Measurements from ENCODE around the gene WNT9B. TPM values are rescaled to one million over a fixed set of nuclear protein-coding genes. Genes with fewer than 3 reads are reported as not detected.

WNT9B gene
- total and polyA plus RNA-seq, 2 of the 13 experiments (the other 11 are each of a cell fraction or from before 2014, with no cell fraction given), result not detected

DNA sequence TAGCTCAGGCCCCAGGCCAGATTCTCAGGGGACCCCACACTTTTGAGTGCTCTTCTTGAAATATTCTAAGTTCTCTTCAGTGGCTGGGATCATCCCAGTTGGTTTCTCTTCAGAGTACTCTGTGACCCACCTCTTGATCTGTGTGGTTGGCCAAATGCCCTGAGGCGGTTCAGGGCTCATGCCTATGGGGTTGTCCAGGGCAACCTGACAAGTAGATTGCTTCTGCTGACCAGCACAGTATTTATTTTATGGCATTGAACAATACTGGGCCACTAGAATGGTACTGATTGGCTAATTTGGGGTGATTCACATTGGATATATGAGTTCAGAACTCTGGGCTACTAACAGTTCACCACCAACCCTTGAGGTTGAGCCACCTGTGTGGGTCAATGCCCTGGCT lies 64.2 kb downstream of the WNT9B start (continued):
- TF ChIP-seq NPAS2 (CRISPR knock-in tag; IDR thresholded peaks at IDR 0.05; ENCODE audit: borderline replicate concordance), result no peak
- TF ChIP-seq KLF16 (CRISPR knock-in tag; IDR thresholded peaks at IDR 0.05), result no peak

DNA sequence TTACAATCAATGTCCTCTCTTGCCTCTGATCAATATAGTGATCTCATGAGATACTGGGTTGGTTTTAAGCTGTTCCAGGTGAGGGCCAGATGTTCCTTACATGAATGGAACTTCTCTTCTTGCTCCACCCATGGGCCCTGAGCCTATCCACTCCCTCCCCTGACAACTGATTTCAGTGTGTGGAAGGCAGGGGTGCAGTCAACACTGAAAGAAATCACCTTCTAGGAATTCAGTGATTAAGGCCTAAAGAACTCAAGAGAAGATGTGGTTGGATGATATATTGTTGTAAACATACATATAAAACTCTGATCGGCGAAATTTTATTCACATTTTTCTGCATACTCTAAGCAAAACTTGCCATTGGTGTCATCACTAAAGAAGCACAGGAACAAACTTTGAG lies 64.8 kb downstream of the WNT9B start:
- H3K4me3 ChIP-seq (replicated peaks in 1 of 3; ENCODE audit: insufficient read depth in 1 of 3, low read depth in 2 of 3, low read length in 3 of 3), result no peak overlapping the region
- intact Hi-C loops (cut with micrococcal nuclease; ENCODE audit: unreplicated experiment), result no loop called here
- H4K20me1 ChIP-seq (ENCODE audit: insufficient read depth, low read length), result no peaks in the 10 kb centered on the region
- no peak for ATAC-seq
- peaks cover 0 to 18% of the 10 kb centered on the region in 2 experiments; a peak in 3 of 5 replicates for H3K27me3 ChIP-seq (ENCODE audit: control insufficient read depth in 1 of 2, insufficient read depth in 2 of 2, low read length in 2 of 2)
- no peaks in the 10 kb centered on the region for H3K4me1 ChIP-seq (ENCODE audit: insufficient read depth, low read length)
- H3K4me2 ChIP-seq (ENCODE audit: low read depth, low read length), result no peak overlapping the region
- no TSS peak for BruUV-seq (replicated peaks)
- DNase-seq (ENCODE audit: low spot score), result no peak
- no peak overlapping the region for H3K9ac ChIP-seq (ENCODE audit: insufficient read depth, low read depth, low read length)
- in situ Hi-C loops (cut with HindIII; ENCODE audit: extremely low pct_ligation_motif_present, low pct_unique_long_range_greater_than_20kb), result no loop called here
- ChIA-PET CTCF (ENCODE audit: low intra/inter-chr PET ratio, low total read pairs) (no interaction called here), POLR2A (no interaction called here)
- H3K79me2 ChIP-seq (ENCODE audit: insufficient read depth, low read length), result no peaks in the 10 kb centered on the region
- no peak for TF ChIP-seq TCF7L2 (IDR thresholded peaks at IDR 0.05; ENCODE audit: low read depth, low read length)
- TF ChIP-seq, protein P1, sequence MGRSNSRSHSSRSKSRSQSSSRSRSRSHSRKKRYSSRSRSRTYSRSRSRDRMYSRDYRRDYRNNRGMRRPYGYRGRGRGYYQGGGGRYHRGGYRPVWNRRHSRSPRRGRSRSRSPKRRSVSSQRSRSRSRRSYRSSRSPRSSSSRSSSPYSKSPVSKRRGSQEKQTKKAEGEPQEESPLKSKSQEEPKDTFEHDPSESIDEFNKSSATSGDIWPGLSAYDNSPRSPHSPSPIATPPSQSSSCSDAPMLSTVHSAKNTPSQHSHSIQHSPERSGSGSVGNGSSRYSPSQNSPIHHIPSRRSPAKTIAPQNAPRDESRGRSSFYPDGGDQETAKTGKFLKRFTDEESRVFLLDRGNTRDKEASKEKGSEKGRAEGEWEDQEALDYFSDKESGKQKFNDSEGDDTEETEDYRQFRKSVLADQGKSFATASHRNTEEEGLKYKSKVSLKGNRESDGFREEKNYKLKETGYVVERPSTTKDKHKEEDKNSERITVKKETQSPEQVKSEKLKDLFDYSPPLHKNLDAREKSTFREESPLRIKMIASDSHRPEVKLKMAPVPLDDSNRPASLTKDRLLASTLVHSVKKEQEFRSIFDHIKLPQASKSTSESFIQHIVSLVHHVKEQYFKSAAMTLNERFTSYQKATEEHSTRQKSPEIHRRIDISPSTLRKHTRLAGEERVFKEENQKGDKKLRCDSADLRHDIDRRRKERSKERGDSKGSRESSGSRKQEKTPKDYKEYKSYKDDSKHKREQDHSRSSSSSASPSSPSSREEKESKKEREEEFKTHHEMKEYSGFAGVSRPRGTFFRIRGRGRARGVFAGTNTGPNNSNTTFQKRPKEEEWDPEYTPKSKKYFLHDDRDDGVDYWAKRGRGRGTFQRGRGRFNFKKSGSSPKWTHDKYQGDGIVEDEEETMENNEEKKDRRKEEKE (IDR thresholded peaks at IDR 0.05), result no peak
- no peak for TF ChIP-seq HCFC1 (IDR thresholded peaks at IDR 0.05; ENCODE audit: low read depth, low read length)
- no peak overlapping the region for H2AFZ ChIP-seq (ENCODE audit: low read length)
- no peaks in the 10 kb centered on the region for H3K9me3 ChIP-seq (ENCODE audit: low read length)
- no peaks in the 10 kb centered on the region for H3K36me3 ChIP-seq (replicated peaks in 1 of 2; ENCODE audit: control insufficient read depth in 1 of 2, insufficient read depth in 2 of 2, low read length in 2 of 2)
- FAIRE-seq, result no peak
- WGBS (ENCODE audit: low lambda C conversion rate), result 67% methylated on average over 2 of the region's 2 CpGs
- no peak overlapping the region for H3K27ac ChIP-seq (ENCODE audit: extremely low read length, insufficient read depth, low read length)
